Measurements from ENCODE around the gene DEXI. TPM values are rescaled to one million over a fixed set of nuclear protein-coding genes. Genes with fewer than 3 reads are reported as not detected.

Gene DEXI
- 27.6 and 29.2 TPM in 2 replicates for total RNA-seq

GRCh38 chr16:10942352-10943063 is at the start of gene DEXI:
Gene DEXI (minus strand): TSS chr16:10942468. CDS start chr16:10942005, 463 bp downstream.
- intact Hi-C loops (cut with micrococcal nuclease), result loop anchor here (1.0 to 10.0 kb wide), 6 partner anchors 64 to 1862 kb away; partner anchors contain the start of genes CPPED1, HAPSTR1, LITAF and SNX29

GRCh38 chr16:10990378-10990777 is 48.1 kb upstream of the DEXI start:
- intact Hi-C loops (cut with micrococcal nuclease), result no loop called here

GRCh38 chr16:10989559-10989958 is 47.3 kb upstream of the DEXI start:
- intact Hi-C loops (cut with micrococcal nuclease), result loop anchor here (2.0 to 5.0 kb wide), 2 partner anchors 243 to 1548 kb away; no protein-coding TSS in a partner anchor

DNA sequence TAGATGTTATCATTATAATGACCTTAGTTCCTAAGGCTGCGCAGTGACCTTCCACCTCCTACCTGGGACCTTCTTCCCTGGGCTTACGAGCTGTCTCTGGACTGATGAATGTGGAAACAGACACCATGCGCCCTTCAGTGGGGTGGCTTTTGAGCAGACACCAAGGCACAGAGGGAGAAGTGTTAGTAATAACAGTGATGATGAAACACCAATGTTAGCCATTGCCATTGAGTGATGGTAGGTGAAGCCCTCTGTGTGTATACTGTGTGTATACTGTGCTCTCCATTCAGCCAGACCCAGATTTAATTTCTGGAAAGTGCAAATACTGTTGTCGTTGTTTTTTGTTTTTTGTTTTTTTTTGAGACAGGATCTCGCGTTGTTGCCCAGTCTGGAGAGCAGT is 46.6 kb upstream of the DEXI start:
- intact Hi-C loops (cut with micrococcal nuclease), result loop anchor here (1.0 to 5.0 kb wide), 9 partner anchors 63 to 1548 kb away; no protein-coding TSS in a partner anchor

- intact Hi-C loops (cut with micrococcal nuclease), result loop anchor here (1.0 to 5.0 kb wide), 9 partner anchors 64 to 1549 kb away; no protein-coding TSS in a partner anchor
These were observed 46.0 kb upstream of the DEXI start for GRCh38 chr16:10988164-10988803.

DNA sequence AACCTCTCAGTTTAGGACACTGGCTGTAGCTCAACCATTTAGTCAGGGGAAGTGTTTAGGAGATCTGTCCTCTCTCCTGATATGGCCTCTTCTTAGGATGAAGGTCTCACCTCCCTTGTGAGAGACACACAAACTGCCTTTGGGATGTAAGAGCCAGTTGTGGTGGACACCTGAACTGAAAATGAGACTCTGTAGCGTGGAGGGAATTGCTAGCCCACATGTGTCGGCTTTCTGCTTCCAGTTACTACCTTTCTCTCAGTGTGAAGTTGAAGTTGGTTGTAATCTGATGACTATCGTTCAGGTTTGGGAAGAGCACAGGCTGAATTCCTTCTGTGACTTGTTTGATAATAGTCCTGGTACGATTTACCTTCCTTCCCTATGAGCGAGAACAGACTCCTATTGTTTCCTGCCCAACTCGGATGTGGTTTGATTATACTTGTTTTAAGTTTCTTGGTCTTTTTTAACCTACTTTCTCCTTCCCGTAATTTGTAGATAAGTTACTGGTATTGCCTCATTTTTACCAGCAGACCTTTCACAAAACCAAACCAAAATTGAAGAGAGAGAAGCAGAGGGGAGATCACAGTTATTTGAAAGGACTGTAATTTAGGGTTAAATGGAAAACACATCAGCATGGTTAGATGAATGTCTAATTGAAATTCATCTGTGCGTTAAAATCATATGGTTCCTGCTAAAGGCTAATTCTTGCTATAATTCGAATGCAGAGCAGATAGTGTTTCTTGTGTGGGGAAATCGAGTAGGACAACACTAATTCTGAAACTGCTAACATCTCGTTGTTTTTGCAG is 45.3 kb upstream of the DEXI start:
- intact Hi-C loops (cut with micrococcal nuclease), result loop anchor here (1.0 to 5.0 kb wide), 10 partner anchors 16 to 1550 kb away; no protein-coding TSS in a partner anchor

GRCh38 chr16:10984509-10984908 is 42.2 kb upstream of the DEXI start:
- intact Hi-C loops (cut with micrococcal nuclease), result no loop called here

- intact Hi-C loops (cut with micrococcal nuclease), result no loop called here
These were observed 40.9 kb upstream of the DEXI start for GRCh38 chr16:10983159-10983558.

DNA sequence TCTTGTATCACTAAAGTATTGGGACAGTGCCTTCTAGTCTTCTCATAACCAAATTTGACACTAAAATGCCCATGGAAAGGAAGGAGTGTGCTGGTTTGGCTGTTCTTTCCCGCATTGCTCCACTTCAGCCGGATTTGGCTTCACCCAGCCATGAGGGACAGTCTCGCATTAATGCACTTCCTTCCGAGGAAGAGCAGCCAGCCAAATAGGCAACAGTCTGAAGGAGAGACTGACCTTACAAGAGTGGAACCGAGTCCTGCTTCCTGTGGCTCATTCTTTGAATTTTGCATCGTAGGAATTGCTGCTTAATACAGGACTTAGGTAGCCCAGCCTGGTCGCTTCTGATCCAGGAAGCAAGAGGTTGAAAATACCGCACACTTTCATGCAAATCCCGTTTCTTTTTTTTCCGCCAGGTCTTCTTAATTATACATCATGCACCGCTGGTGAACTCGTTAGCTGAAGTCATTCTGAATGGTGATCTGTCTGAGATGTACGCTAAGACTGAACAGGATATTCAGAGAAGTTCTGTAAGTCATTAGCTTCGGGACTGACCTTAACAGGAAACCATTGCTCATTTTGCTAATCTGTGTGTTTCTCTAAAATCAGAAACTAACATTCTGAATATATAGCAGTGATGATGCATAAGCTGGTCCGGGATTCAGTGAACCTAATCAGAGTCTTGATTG is 40.3 kb upstream of the DEXI start:
- intact Hi-C loops (cut with micrococcal nuclease), result no loop called here

DNA sequence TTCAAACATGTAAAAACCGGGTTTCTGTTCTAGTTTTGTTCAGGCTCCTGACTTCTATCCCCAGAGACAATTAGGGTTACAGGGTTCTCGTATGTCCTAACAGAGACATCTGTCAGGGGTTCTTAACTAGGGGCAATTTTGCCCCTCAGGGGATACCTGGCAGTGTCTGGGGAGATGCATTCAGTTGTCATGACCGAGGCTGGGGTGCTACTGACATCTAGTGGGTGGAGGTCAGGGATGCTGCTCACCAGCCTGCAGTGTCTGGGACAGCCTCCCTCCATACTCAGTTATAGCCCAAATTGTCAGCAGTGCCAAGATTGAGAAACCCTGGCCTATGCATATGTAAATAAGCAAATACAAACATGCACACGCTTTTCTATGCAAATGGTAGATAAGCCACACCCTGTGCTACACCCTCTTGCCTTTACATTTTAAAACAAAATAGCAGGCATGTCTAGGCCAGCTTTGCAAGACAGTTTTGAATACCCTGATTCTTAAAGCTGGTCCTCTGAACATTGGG is 39.5 kb upstream of the DEXI start:
- intact Hi-C loops (cut with micrococcal nuclease), result loop anchor here (1.0 kb wide), 2 partner anchors 10 to 27 kb away; no protein-coding TSS in a partner anchor

GRCh38 chr16:10980813-10981212 is 38.5 kb upstream of the DEXI start:
- intact Hi-C loops (cut with micrococcal nuclease), result loop anchor here (1.0 kb wide), 2 partner anchors 10 to 27 kb away; no protein-coding TSS in a partner anchor

GRCh38 chr16:10979717-10980601 is 37.7 kb upstream of the DEXI start:
- intact Hi-C loops (cut with micrococcal nuclease), result no loop called here

- intact Hi-C loops (cut with micrococcal nuclease), result no loop called here
These were observed 36.7 kb upstream of the DEXI start for GRCh38 chr16:10978871-10979446.

DNA sequence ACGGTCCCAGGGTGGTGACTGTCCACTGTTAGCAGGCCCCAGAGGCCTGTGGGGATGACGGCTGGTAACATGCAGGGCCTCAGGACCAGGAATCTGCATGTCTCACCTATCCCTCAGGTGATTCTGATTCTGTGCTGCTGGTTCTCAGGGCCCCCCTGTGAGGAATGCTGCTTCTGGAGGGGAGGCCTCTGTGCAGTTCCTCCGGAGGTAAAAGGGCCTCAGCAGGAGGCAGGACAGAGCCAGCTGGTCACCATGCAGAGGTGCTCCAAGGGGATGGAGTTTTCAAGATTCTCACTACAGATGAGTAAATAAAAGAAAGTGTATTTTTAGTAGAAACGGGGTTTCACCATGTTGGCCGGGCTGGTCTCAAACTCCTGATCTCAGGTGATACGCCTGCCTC is 35.9 kb upstream of the DEXI start:
- intact Hi-C loops (cut with micrococcal nuclease), result no loop called here

- intact Hi-C loops (cut with micrococcal nuclease), result no loop called here
These were observed 34.4 kb upstream of the DEXI start for GRCh38 chr16:10976634-10977033.

DNA sequence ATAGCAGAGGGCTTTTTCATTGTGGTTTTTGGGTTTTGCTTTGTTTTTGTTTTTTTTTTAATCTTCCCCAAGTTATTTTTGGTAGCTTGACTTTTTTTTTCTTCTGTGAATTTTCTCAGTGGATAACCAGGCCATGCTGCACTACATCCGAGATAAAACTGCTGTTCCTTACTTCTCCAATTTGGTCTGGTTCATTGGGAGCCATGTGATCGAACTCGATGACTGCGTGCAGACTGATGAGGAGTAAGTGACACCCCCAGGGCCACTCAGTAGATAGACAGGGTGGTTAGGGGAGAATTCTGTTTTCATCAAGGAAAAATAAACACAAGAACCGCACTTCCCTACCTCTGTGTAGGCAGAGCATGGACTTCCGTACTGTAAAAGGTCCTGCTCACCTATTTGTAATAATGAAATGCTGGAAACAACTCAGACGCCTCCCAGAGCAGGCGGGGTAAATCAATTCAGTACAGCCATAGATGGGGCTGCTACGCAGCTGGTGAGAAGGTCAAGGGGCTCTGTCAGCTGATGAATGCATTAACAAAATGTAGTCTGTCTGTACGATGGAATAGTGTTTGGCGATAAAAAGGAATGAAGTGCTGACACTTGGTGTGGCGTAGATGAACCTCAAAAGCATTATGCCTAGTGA is 30.7 kb upstream of the DEXI start:
- intact Hi-C loops (cut with micrococcal nuclease), result loop anchor here (2.0 kb wide), 1 partner anchor 382 kb away; no protein-coding TSS in a partner anchor

DNA sequence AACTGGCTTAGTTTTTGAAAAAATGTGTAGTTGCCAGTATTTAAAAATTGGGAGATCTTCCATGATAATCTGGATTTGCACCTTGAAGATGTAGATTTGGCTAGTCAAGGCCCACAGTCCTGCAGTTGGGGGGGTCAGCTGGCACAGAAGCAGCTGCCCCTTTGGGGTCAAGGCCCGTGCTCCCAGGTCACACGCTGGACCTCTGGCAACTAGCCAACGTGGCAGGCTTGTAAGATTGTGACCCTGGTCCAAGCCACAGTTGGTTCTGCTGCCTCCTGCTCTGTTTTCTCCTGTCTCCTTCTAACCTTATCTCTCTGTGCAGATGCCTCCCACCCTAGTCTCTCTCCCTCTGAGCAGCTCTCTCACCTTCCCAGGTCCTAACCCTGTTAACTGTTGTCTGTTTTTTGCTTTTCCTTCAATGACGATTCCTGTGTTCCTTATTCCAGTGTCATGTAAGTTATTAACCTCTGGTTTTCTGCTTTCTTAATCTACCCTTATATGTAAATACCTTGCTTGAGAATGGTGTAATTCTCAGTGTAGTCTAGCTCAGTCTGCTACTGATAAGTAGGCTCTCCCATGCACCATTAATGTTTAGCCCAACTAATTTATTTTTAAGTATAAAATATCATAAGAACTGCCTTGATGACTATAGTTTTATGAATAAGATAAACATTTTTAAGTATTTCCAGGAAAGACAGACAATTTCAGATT is 30.0 kb upstream of the DEXI start:
- intact Hi-C loops (cut with micrococcal nuclease), result loop anchor here (2.0 kb wide), 1 partner anchor 383 kb away; no protein-coding TSS in a partner anchor

DNA sequence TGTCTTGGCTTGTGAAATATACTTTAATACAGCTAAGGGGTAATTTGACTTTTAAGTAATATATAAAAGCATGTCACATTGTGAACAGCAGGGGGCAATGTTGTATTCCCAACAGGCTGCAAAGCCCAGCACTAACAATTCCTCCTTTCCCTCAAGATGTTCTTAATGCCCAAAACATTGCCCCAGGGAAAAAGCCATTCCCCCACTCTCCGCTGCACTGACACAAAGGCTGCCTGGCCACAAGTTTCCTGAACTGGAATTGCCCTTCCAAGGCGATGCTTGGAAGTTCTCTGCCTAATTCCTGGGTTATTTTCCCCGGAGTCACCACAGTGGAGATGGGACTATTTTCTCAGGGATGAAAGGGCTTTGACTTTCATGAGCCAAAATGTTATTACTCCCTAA is 29.3 kb upstream of the DEXI start:
- intact Hi-C loops (cut with micrococcal nuclease), result loop anchor here (1.0 kb wide), 4 partner anchors 10 to 284 kb away; no protein-coding TSS in a partner anchor
